Sciatic nerve (tissue), 2 donors: Measurements from ENCODE around the gene AURKAIP1. TPM values are rescaled to one million over a fixed set of nuclear protein-coding genes. Genes with fewer than 3 reads are reported as not detected.
A peak's percentile ranks its signal among the peaks of the same experiment; 100 is the strongest.
"Not testable (repeated sequence)": the region's sequence is repeated elsewhere in the genome, so short reads cannot be mapped to it uniquely, and the experiment has no call there.

ENCODE experiments used
- ATAC-seq: fragments of 200-7000 bp; cut with Tn5 transposase; one replicate; pipeline ENCODE4 v1.9.1; 2020; ENCODE audit warnings: mild to moderate bottlenecking, moderate library complexity
- DNase-seq: peaks from one replicate; pipeline ENCODE4 v3.0.0-alpha.2; 2020; ENCODE audit warnings: low spot score
- intact Hi-C: fragments of 100-400 bp; cut with DNase I; formaldehyde crosslinking; loops from one replicate; pipeline ENCODE4 v1.14.2; 2022
- total RNA-seq: library from RNA; stranded (reverse); fragmentation: NEBNext Ultra II Directional; extraction: Animal tissue kit (Norgen Biotek cat#: 25700); gene quantifications from one replicate; pipeline ENCODE4 v1.2.1, GENCODE V29; 2021
- donor health status: DM: no; HTN: no; CAD: no.
- donor health status: DM: no; HTN: no; CAD: no.

Gene AURKAIP1
- total RNA-seq, result 58.9 TPM

- ATAC-seq (peak; percentile 96), DNase-seq (peak; percentile 99)
- intact Hi-C loops, result no loop called here
These were observed at the start of gene AURKAIP1 for GRCh38 chr1:1374929-1375662. Gene AURKAIP1 (minus strand): TSS chr1:1375207. CDS start chr1:1374756, 451 bp downstream.

GRCh38 chr1:1424707-1425106 is 49.7 kb upstream of the AURKAIP1 start:
- intact Hi-C loops, result no loop called here
- DNase-seq (no peak), ATAC-seq (no peak)

GRCh38 chr1:1423245-1423597 is 48.2 kb upstream of the AURKAIP1 start:
- no peak for DNase-seq
- ATAC-seq, result no peak
- intact Hi-C loops, result no loop called here

GRCh38 chr1:1422465-1423244 is 47.6 kb upstream of the AURKAIP1 start:
- no peak for DNase-seq
- intact Hi-C loops, result no loop called here
- no peak for ATAC-seq

GRCh38 chr1:1421907-1422464 is 47.0 kb upstream of the AURKAIP1 start:
- ATAC-seq (no peak), DNase-seq (no peak)
- intact Hi-C loops, result no loop called here

- DNase-seq (no peak), ATAC-seq (peak; percentile 40)
- intact Hi-C loops, result no loop called here
These were observed 46.3 kb upstream of the AURKAIP1 start, which contains the start of gene ANKRD65 for GRCh38 chr1:1421147-1421906. Gene ANKRD65 (minus strand): TSS chr1:1421276. CDS start chr1:1421005, 271 bp downstream.

- no peak for DNase-seq
- intact Hi-C loops, result no loop called here
- ATAC-seq, result peak; percentile 20
These were observed 45.7 kb upstream of the AURKAIP1 start for GRCh38 chr1:1420654-1421141.

GRCh38 chr1:1419813-1420653 is 45.0 kb upstream of the AURKAIP1 start:
- intact Hi-C loops, result no loop called here
- ATAC-seq, result peak; percentile 51
- DNase-seq, result peak; percentile 64

- peak; percentile 30 for ATAC-seq
These were observed 44.4 kb upstream of the AURKAIP1 start for GRCh38 chr1:1419363-1419812.

GRCh38 chr1:1418464-1419362 is 43.7 kb upstream of the AURKAIP1 start:
- DNase-seq (no peak), ATAC-seq (no peak)
- intact Hi-C loops, result no loop called here

More at GRCh38 chr1:1419363-1419812, 44.4 kb upstream of the AURKAIP1 start:
- DNase-seq, result no peak
- intact Hi-C loops, result no loop called here

GRCh38 chr1:1417825-1418463 is 42.9 kb upstream of the AURKAIP1 start:
- intact Hi-C loops, ATAC-seq, DNase-seq: not testable (repeated sequence)

- DNase-seq, intact Hi-C loops, ATAC-seq: not testable (repeated sequence)
These were observed 42.4 kb upstream of the AURKAIP1 start for GRCh38 chr1:1417396-1417795.

GRCh38 chr1:1415751-1416150 is 40.7 kb upstream of the AURKAIP1 start:
- intact Hi-C loops, result no loop called here
- ATAC-seq, result no peak
- DNase-seq, result no peak

GRCh38 chr1:1412311-1412902 is 37.4 kb upstream of the AURKAIP1 start:
- DNase-seq, intact Hi-C loops, ATAC-seq: not testable (repeated sequence)

- intact Hi-C loops, result no loop called here
- no peak for ATAC-seq
- DNase-seq, result no peak
These were observed 36.6 kb upstream of the AURKAIP1 start for GRCh38 chr1:1411626-1412025.

GRCh38 chr1:1410238-1410637 is 35.2 kb upstream of the AURKAIP1 start:
- DNase-seq, ATAC-seq, intact Hi-C loops: not testable (repeated sequence)
